GM12878 (cell line): ENCODE results near the gene ATP8B1. TPM values are rescaled to one million over a fixed set of nuclear protein-coding genes. Genes with fewer than 3 reads are reported as not detected.

ENCODE experiments used
- ATF2 ChIP-seq: IDR thresholded peaks from 2 replicates; pipeline ENCODE4 v1.6.1; 2012; ENCODE audit warnings: low read length, inconsistent platforms
- BACH1 ChIP-seq: fragments of 450-650 bp; IDR thresholded peaks from 2 replicates; pipeline ENCODE4 v1.6.1; 2017; ENCODE audit warnings: mild to moderate bottlenecking, borderline replicate concordance
- BHLHE40 ChIP-seq, 2 experiments: fragments of 450-650 bp in 1 of 2; IDR thresholded peaks; 2 replicates each; pipeline ENCODE4 v1.6.1; 2011 to 2017; ENCODE audit warnings: low read depth in 2 of 2, borderline replicate concordance in 1 of 2, improper control_type of control experiment in 1 of 2, low read length in 1 of 2, mild to moderate bottlenecking in 1 of 2
- CBFB ChIP-seq: IDR thresholded peaks from 2 replicates; pipeline ENCODE4 v1.6.1; 2016; ENCODE audit warnings: antibody characterized with exemption, low read depth
- CREB1 ChIP-seq: IDR thresholded peaks from 2 replicates; pipeline ENCODE4 v1.6.1; 2012; ENCODE audit warnings: low read depth, mild to moderate bottlenecking, inconsistent platforms
- EED ChIP-seq: sonication (generic); IDR thresholded peaks from 2 replicates; pipeline ENCODE4 v1.6.1; 2016; ENCODE audit warnings: antibody characterized with exemption, low read depth
- ETV6 ChIP-seq, 2 experiments: fragments of 450-650 bp in 1 of 2; IDR thresholded peaks in 1 of 2; conservative IDR thresholded peaks in 1 of 2; 2 replicates each; pipeline ENCODE4 v1.6.1; 2014; ENCODE audit warnings: antibody characterized with exemption in 1 of 2, borderline replicate concordance in 1 of 2, low read depth in 1 of 2, mild to moderate bottlenecking in 1 of 2, moderate library complexity in 1 of 2
- HDGF ChIP-seq: fragments of 450-650 bp; IDR thresholded peaks from 2 replicates; pipeline ENCODE4 v1.6.1; 2016; ENCODE audit warnings: antibody characterized with exemption
- IKZF1 ChIP-seq: fragments of 450-650 bp; conservative IDR thresholded peaks from 2 replicates; pipeline ENCODE4 v1.6.1; 2017; ENCODE audit warnings: antibody characterized with exemption, mild to moderate bottlenecking
- IKZF2 ChIP-seq, 2 experiments: fragments of 450-650 bp; IDR thresholded peaks; 2 replicates each; pipeline ENCODE4 v1.6.1; 2017; ENCODE audit warnings: mild to moderate bottlenecking in 2 of 2, moderate library complexity in 2 of 2
- LARP7 ChIP-seq: fragments of 450-650 bp; IDR thresholded peaks from 2 replicates; pipeline ENCODE4 v1.6.1; 2017; ENCODE audit warnings: mild to moderate bottlenecking
- MEF2A ChIP-seq: IDR thresholded peaks from 2 replicates; pipeline ENCODE4 v1.6.1; 2011; ENCODE audit warnings: low read depth, mild to moderate bottlenecking, low read length, moderate library complexity; ENCODE audit not compliant: insufficient read depth
- NFIC ChIP-seq: IDR thresholded peaks from 2 replicates; pipeline ENCODE4 v1.6.1; 2012; ENCODE audit warnings: low read depth, mild to moderate bottlenecking, inconsistent platforms, low read length, moderate library complexity
- POU2F2 ChIP-seq: IDR thresholded peaks from 3 replicates; pipeline ENCODE4 v1.6.1; 2011; ENCODE audit warnings: low read depth, mild to moderate bottlenecking, low read length, borderline replicate concordance
- RBBP5 ChIP-seq: fragments of 200-600 bp; sonication (generic); conservative IDR thresholded peaks from 2 replicates; pipeline ENCODE4 v1.6.1; 2016
- RCOR1 ChIP-seq: conservative IDR thresholded peaks from 2 replicates; pipeline ENCODE4 v1.6.1; 2012; ENCODE audit warnings: low read depth, low read length, improper control_type of control experiment
- RFX5 ChIP-seq: IDR thresholded peaks from 2 replicates; pipeline ENCODE4 v1.6.1; 2011; ENCODE audit warnings: low read depth, low read length, improper control_type of control experiment
- SMAD5 ChIP-seq: IDR thresholded peaks from 2 replicates; pipeline ENCODE4 v1.6.1; 2016; ENCODE audit warnings: antibody characterized with exemption, low read depth
- SP1 ChIP-seq: IDR thresholded peaks from one replicate; pipeline ENCODE4 v1.6.1; 2011; ENCODE audit warnings: low read depth, low read length
- SREBF1 ChIP-seq: IDR thresholded peaks from 2 replicates; pipeline ENCODE4 v1.6.1; 2012; ENCODE audit warnings: mild to moderate bottlenecking, low read length
- STAT1 ChIP-seq: fragments of 450-650 bp; conservative IDR thresholded peaks from 2 replicates; pipeline ENCODE4 v1.6.1; 2014; ENCODE audit warnings: antibody characterized with exemption, mild to moderate bottlenecking
- SUPT20H ChIP-seq: IDR thresholded peaks from 2 replicates; pipeline ENCODE4 v1.6.1; 2011; ENCODE audit warnings: low read depth, mild to moderate bottlenecking, low read length, moderate library complexity, borderline replicate concordance; ENCODE audit not compliant: control insufficient read depth
- TARDBP ChIP-seq: IDR thresholded peaks from 2 replicates; pipeline ENCODE4 v1.6.1; 2016; ENCODE audit warnings: borderline replicate concordance
- TBL1XR1 ChIP-seq: IDR thresholded peaks from 2 replicates; pipeline ENCODE4 v1.6.1; 2012; ENCODE audit warnings: low read depth, low read length, improper control_type of control experiment
- ZNF217 ChIP-seq: fragments of 450-650 bp; IDR thresholded peaks from 2 replicates; pipeline ENCODE4 v1.6.1; 2017; ENCODE audit warnings: antibody characterized with exemption, mild to moderate bottlenecking
- polyA plus RNA-seq, 11 experiments: library from polyadenylated mRNA; depleted of rRNA in 4 of 11; unstranded in 6 of 11; stranded (reverse) in 5 of 11; fragments of >200 nt; fragmentation: Nextera tagmentation in 4 of 11; fragmentation: Illumina TruSeq in 1 of 11; extraction: Ambion mirVana in 4 of 11; extraction: Trizol in 1 of 11; gene quantifications; 1 replicate in 1 of 11; 2 replicates in 10 of 11; pipeline versions ENCODE4 v1.2.1 to v1.2.3, GENCODE V29; 2011 to 2016; ENCODE audit warnings: inconsistent platforms in 2 of 11, missing spikeins in 2 of 11, low read depth in 1 of 11
- total RNA-seq, 4 experiments: library from RNA; depleted of rRNA in 3 of 4; stranded (reverse); fragments of >200 nt in 3 of 4; fragmentation: Illumina TruSeq in 1 of 4; extraction: Trizol in 1 of 4; gene quantifications; 2 replicates each; pipeline versions ENCODE4 v1.2.1 to v1.2.3, GENCODE V29; 2013 to 2021
- TF ChIP-seq, protein P1 (sequence below): fragments of 450-650 bp; IDR thresholded peaks from 2 replicates; pipeline ENCODE4 v1.6.1; 2016; ENCODE audit warnings: mild to moderate bottlenecking
- TF ChIP-seq, protein P2 (sequence below): IDR thresholded peaks from 2 replicates; pipeline ENCODE4 v1.6.1; 2012; ENCODE audit warnings: low read depth, low read length, improper control_type of control experiment
- TF ChIP-seq, protein P3 (sequence below): fragments of 450-650 bp; IDR thresholded peaks from 2 replicates; pipeline ENCODE4 v1.6.1; 2014; ENCODE audit warnings: mild to moderate bottlenecking
- TF ChIP-seq, protein P4 (sequence below): IDR thresholded peaks from 2 replicates; pipeline ENCODE4 v1.6.1; 2011; ENCODE audit warnings: low read depth, mild to moderate bottlenecking, low read length, moderate library complexity, borderline replicate concordance; ENCODE audit errors: extremely low read depth

Gene ATP8B1
- total and polyA plus RNA-seq, 10 of the 15 experiments (the other 5 are each of a cell fraction or from before 2014, with no cell fraction given) = 0.03 to 0.37 (median 0.11) TPM

- TF ChIP-seq TARDBP = no peak
- peak; percentile 50 for TF ChIP-seq CREB1
- TF ChIP-seq TBL1XR1 = peak; percentile 97
- TF ChIP-seq SMAD5 = no peak
- TF ChIP-seq BACH1 = no peak; the same call in 1 of the 2 replicates
- TF ChIP-seq RFX5 = no peak
- no peak for TF ChIP-seq SUPT20H
- TF ChIP-seq LARP7 = no peak
- peak; percentile 95 for TF ChIP-seq SREBF1
- peak; percentile 96 to 97 for TF ChIP-seq IKZF2 (IDR thresholded peaks at IDR 0.05)
- TF ChIP-seq BHLHE40 (IDR thresholded peaks at IDR 0.05; ENCODE audit: borderline replicate concordance in 1 of 2, low read depth in 2 of 2, low read length in 1 of 2) = peak; percentile 66 to 73; a peak in 2 of 4 replicates
- TF ChIP-seq NFIC = peak; percentile 97
- peak; percentile 98 for TF ChIP-seq POU2F2
- TF ChIP-seq STAT1 = no peak
- TF ChIP-seq, protein P1, sequence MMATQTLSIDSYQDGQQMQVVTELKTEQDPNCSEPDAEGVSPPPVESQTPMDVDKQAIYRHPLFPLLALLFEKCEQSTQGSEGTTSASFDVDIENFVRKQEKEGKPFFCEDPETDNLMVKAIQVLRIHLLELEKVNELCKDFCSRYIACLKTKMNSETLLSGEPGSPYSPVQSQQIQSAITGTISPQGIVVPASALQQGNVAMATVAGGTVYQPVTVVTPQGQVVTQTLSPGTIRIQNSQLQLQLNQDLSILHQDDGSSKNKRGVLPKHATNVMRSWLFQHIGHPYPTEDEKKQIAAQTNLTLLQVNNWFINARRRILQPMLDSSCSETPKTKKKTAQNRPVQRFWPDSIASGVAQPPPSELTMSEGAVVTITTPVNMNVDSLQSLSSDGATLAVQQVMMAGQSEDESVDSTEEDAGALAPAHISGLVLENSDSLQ = peak; percentile 64
- TF ChIP-seq, protein P2, sequence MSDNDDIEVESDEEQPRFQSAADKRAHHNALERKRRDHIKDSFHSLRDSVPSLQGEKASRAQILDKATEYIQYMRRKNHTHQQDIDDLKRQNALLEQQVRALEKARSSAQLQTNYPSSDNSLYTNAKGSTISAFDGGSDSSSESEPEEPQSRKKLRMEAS = no peak
- TF ChIP-seq IKZF1 = peak; percentile 92
- TF ChIP-seq SP1 = peak; percentile 70
- TF ChIP-seq HDGF = no peak
- TF ChIP-seq, protein P3, sequence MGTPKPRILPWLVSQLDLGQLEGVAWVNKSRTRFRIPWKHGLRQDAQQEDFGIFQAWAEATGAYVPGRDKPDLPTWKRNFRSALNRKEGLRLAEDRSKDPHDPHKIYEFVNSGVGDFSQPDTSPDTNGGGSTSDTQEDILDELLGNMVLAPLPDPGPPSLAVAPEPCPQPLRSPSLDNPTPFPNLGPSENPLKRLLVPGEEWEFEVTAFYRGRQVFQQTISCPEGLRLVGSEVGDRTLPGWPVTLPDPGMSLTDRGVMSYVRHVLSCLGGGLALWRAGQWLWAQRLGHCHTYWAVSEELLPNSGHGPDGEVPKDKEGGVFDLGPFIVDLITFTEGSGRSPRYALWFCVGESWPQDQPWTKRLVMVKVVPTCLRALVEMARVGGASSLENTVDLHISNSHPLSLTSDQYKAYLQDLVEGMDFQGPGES = no peak
- peak; percentile 97 for TF ChIP-seq ATF2
- no peak for TF ChIP-seq RBBP5
- peak; percentile 84 for TF ChIP-seq EED
- peak; percentile 94 for TF ChIP-seq RCOR1
- peak; percentile 90 for TF ChIP-seq CBFB
- peak; percentile 100 for TF ChIP-seq ZNF217
- peak; percentile 96 for TF ChIP-seq MEF2A
- peak in 1 of 2 experiments; percentile 83; a peak in 2 of 4 replicates for TF ChIP-seq ETV6 (conservative IDR thresholded peaks at IDR 0.05 in 1 of 2, IDR thresholded peaks at IDR 0.05 in 1 of 2; ENCODE audit: borderline replicate concordance in 1 of 2, low read depth in 1 of 2)
- TF ChIP-seq, protein P4, sequence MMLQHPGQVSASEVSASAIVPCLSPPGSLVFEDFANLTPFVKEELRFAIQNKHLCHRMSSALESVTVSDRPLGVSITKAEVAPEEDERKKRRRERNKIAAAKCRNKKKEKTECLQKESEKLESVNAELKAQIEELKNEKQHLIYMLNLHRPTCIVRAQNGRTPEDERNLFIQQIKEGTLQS = no peak
Observed at GRCh38 chr18:57841568-57841967, 38.5 kb upstream of the ATP8B1 start (continued).
